ENCODE measurements around the gene SERP2. TPM values are rescaled to one million over a fixed set of nuclear protein-coding genes. Genes with fewer than 3 reads are reported as not detected.

Gene SERP2
- total RNA-seq, 1 donor = 0.31 TPM

- Histone ChIP-seq H3K4me3 (ENCODE audit: low read length) (no peak overlapping the region), H3K27me3 (ENCODE audit: insufficient read depth, low read length) (peaks cover 11% of the 10 kb centered on the region), H3K9me3 (ENCODE audit: low read depth, low read length) (no peaks in the 10 kb centered on the region), H3K4me1 (ENCODE audit: insufficient read depth, low read length) (no peaks in the 10 kb centered on the region)
Observed at GRCh38 chr13:44368599-44369368, 4.8 kb upstream of the SERP2 start.

- Histone ChIP-seq H3K4me3 (ENCODE audit: low read length) (no peak overlapping the region), H3K9me3 (ENCODE audit: low read depth, low read length) (no peaks in the 10 kb centered on the region), H3K27me3 (ENCODE audit: insufficient read depth, low read length) (peaks cover 20% of the 10 kb centered on the region), H3K4me1 (ENCODE audit: insufficient read depth, low read length) (no peaks in the 10 kb centered on the region)
Observed at GRCh38 chr13:44371421-44371820, 2.2 kb upstream of the SERP2 start.

DNA sequence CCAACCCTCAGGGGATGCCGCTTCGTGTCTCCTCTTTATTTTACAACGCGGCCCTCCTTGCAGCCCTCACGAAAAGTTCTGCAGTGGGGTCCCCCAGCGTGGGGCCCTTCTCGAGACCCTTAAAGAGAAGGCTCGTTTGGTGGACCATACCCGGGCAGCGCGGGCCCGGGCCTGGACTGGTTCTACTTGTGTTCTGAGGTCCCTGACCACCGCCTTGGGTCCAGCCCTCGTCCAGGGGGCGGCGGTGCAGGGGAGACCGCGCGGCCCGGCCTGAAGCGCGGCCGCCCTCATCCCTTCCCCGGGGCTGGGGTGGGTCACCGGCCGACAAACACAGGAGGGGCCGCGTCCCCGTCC is 400 bp upstream of the SERP2 start:
- Histone ChIP-seq H3K4me1 (ENCODE audit: insufficient read depth, low read length) (no peaks in the 10 kb centered on the region), H3K27me3 (ENCODE audit: insufficient read depth, low read length) (peaks cover 20% of the 10 kb centered on the region), H3K9me3 (ENCODE audit: low read depth, low read length) (no peaks in the 10 kb centered on the region), H3K4me3 (ENCODE audit: low read length) (no peak overlapping the region)

DNA sequence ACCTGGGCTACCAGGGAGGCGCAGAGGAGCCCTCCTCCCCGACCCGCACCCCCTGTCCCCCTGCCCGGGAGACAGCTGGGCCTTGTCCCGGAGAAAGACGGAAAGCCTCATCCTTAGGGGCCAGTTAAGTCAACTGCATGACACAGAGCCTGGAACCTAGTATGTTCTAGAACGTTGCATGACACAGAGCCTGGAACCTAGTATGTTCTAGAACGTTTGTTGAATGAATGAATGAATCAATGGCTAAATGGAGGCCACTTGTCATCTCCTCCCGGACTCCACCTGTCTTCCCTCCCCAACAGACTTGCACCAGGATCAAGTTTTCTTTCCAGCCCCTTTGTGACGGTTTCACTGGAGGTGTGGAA is 706 bp downstream of the SERP2 start:
- Histone ChIP-seq H3K27me3 (ENCODE audit: insufficient read depth, low read length) (peaks cover 20% of the 10 kb centered on the region), H3K4me1 (ENCODE audit: insufficient read depth, low read length) (no peaks in the 10 kb centered on the region)

DNA sequence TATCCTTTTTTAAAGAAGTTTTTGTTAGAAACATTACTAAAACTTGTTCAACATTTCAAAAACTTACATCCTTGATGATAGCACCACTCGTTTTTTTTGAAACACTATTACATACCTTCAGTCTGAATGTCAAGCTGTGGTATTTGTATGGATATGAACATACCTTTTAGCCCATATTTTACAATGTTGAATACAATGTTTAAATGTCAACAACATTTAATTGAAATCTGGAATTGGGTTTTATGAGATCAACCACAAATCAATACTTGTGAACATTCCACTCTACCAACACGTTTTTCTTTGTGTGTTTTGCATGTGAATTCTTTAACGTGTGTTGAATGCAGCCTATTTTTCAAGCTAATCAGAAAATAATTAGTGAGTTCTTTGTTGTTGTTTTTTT is 4.7 kb downstream of the SERP2 start:
- Histone ChIP-seq H3K4me1 (ENCODE audit: insufficient read depth, low read length) (no peaks in the 10 kb centered on the region), H3K4me3 (ENCODE audit: low read length) (no peak overlapping the region), H3K27me3 (ENCODE audit: insufficient read depth, low read length) (peaks cover 11% of the 10 kb centered on the region), H3K9me3 (ENCODE audit: low read depth, low read length) (no peaks in the 10 kb centered on the region)

More for the DNA sequence above, 706 bp downstream of the SERP2 start:
- H3K4me3 ChIP-seq (ENCODE audit: low read length) = no peak overlapping the region
- no peaks in the 10 kb centered on the region for H3K9me3 ChIP-seq (ENCODE audit: low read depth, low read length)

- no peaks in the 10 kb centered on the region for H3K9me3 ChIP-seq (ENCODE audit: low read depth, low read length)
- H3K27me3 ChIP-seq (ENCODE audit: insufficient read depth, low read length) = peaks cover 1% of the 10 kb centered on the region
- H3K4me3 ChIP-seq (ENCODE audit: low read length) = no peak overlapping the region
- H3K4me1 ChIP-seq (ENCODE audit: insufficient read depth, low read length) = no peaks in the 10 kb centered on the region
Observed at GRCh38 chr13:44379885-44380284, 6.3 kb downstream of the SERP2 start.

DNA sequence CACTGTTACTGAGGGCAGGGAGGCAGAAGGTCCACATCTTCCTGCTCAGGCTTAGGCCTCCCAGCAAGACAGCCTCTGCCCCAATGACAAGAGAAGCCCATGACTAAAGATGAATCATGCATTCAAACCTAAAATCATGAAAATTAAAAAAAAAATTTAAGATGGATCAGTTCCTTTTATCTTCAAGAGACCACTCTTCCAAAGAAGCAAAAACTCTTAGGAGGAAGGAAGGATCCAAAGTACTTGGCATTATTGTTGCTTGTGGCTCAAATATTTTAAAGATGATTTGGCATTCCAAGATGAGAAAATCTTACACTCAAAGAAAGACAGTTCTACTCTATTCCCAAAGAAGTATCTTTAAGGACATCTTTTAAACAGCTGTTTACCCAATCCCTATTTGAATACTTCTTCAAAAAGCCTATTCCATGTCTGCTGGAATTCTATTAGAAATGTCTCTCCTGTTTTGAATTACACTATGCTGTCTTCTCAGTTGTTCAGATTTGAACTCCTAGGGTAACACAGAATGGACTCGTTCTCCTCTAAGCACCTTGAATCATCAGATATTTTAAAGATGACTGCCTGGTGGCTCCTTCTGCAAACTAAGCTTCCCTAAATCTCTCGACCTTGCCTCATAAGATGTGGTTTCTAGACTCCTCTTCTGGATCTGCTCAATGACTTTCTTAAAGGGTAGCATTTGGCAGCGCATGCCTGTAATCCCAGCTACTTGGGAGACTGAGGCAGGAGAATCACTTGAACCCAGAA is 7.0 kb downstream of the SERP2 start:
- Histone ChIP-seq H3K4me1 (ENCODE audit: insufficient read depth, low read length) (no peaks in the 10 kb centered on the region), H3K4me3 (ENCODE audit: low read length) (no peak overlapping the region), H3K9me3 (ENCODE audit: low read depth, low read length) (no peaks in the 10 kb centered on the region), H3K27me3 (ENCODE audit: insufficient read depth, low read length) (no peaks in the 10 kb centered on the region)

GRCh38 chr13:44382635-44383145 is 9.1 kb downstream of the SERP2 start:
- H3K9me3 ChIP-seq (ENCODE audit: low read depth, low read length) = no peaks in the 10 kb centered on the region
- no peaks in the 10 kb centered on the region for H3K27me3 ChIP-seq (ENCODE audit: insufficient read depth, low read length)
- H3K4me1 ChIP-seq (ENCODE audit: insufficient read depth, low read length) = no peaks in the 10 kb centered on the region
- H3K4me3 ChIP-seq (ENCODE audit: low read length) = no peak overlapping the region

DNA sequence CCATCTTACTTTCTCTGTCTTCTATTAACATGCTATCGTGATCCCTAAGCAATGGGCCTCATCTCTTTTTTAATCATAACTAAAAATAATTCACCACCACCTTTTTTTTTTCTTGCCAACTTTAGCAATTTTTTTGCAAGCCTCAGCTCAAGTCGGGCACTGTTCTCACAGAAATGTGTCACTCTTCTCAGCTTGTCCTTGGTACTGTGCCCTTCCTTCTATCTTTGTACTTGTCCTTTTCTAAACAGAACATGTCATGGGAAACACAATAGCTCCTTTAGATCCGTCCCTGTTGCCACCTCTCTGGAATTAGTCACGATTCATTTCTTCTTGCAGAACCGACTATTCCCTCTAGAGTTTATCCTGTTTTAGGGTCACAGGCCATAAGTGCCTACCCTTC is 10.3 kb downstream of the SERP2 start:
- Histone ChIP-seq H3K4me3 (ENCODE audit: low read length) (no peak overlapping the region), H3K9me3 (ENCODE audit: low read depth, low read length) (no peaks in the 10 kb centered on the region), H3K4me1 (ENCODE audit: insufficient read depth, low read length) (no peaks in the 10 kb centered on the region), H3K27me3 (ENCODE audit: insufficient read depth, low read length) (no peaks in the 10 kb centered on the region)

DNA sequence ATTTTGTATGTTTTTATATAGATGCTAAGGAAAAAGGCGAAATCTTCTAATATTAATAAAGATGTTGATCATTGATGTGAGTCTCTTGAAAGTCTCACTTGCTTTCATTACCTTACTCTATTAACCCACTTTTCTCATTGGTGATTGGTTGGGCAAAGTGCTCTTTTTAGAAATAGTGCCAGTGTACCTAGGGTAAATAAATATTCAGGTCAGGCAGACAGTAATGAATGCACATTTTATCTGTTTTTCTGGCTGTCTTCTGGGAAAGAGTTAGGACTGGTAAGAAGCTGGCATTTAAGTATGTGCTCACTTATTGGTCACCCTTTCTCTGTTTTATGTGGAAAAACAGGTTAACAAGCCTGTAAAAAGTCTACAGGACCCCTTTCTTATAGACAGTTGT is 11.2 kb downstream of the SERP2 start:
- H3K4me3 ChIP-seq (ENCODE audit: low read length) = no peak overlapping the region
- H3K4me1 ChIP-seq (ENCODE audit: insufficient read depth, low read length) = no peaks in the 10 kb centered on the region
- no peaks in the 10 kb centered on the region for H3K27me3 ChIP-seq (ENCODE audit: insufficient read depth, low read length)
- H3K9me3 ChIP-seq (ENCODE audit: low read depth, low read length) = no peaks in the 10 kb centered on the region

GRCh38 chr13:44385401-44385800 is 11.8 kb downstream of the SERP2 start:
- no peaks in the 10 kb centered on the region for H3K27me3 ChIP-seq (ENCODE audit: insufficient read depth, low read length)
- H3K4me3 ChIP-seq (ENCODE audit: low read length) = no peak overlapping the region
- H3K9me3 ChIP-seq (ENCODE audit: low read depth, low read length) = no peaks in the 10 kb centered on the region
- H3K4me1 ChIP-seq (ENCODE audit: insufficient read depth, low read length) = no peaks in the 10 kb centered on the region

DNA sequence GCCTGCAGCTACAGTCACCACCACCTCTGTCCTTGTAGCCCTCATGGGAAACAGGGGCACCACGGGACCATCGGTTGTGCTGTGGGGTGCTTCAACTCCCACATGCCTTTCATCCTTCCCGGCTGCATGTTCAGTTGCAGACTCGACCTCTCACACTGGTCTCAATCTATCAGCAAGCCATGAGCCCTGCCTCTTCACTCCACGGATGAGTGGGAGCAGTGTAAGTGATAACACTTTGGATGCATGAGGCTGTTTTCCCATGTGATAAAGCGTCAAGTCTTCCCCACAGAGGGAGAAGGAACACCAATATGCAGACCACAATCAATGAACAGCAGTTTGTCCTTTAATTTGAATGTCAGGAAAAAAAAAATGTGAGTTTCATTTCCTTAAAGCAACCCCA is 12.2 kb downstream of the SERP2 start:
- Histone ChIP-seq H3K4me1 (ENCODE audit: insufficient read depth, low read length) (no peaks in the 10 kb centered on the region), H3K27me3 (ENCODE audit: insufficient read depth, low read length) (no peaks in the 10 kb centered on the region), H3K9me3 (ENCODE audit: low read depth, low read length) (no peaks in the 10 kb centered on the region), H3K4me3 (ENCODE audit: low read length) (no peak overlapping the region)

GRCh38 chr13:44386913-44387556 is 13.4 kb downstream of the SERP2 start:
- Histone ChIP-seq H3K4me3 (ENCODE audit: low read length) (no peak overlapping the region), H3K27me3 (ENCODE audit: insufficient read depth, low read length) (no peaks in the 10 kb centered on the region), H3K9me3 (ENCODE audit: low read depth, low read length) (no peaks in the 10 kb centered on the region), H3K4me1 (ENCODE audit: insufficient read depth, low read length) (no peaks in the 10 kb centered on the region)

GRCh38 chr13:44388427-44389059 is 14.9 kb downstream of the SERP2 start:
- H3K9me3 ChIP-seq (ENCODE audit: low read depth, low read length) = no peaks in the 10 kb centered on the region
- no peaks in the 10 kb centered on the region for H3K27me3 ChIP-seq (ENCODE audit: insufficient read depth, low read length)
- H3K4me3 ChIP-seq (ENCODE audit: low read length) = no peak overlapping the region
- H3K4me1 ChIP-seq (ENCODE audit: insufficient read depth, low read length) = no peaks in the 10 kb centered on the region

GRCh38 chr13:44389060-44389666 is 15.5 kb downstream of the SERP2 start:
- H3K9me3 ChIP-seq (ENCODE audit: low read depth, low read length) = no peaks in the 10 kb centered on the region
- H3K4me3 ChIP-seq (ENCODE audit: low read length) = no peak overlapping the region
- no peaks in the 10 kb centered on the region for H3K27me3 ChIP-seq (ENCODE audit: insufficient read depth, low read length)
- H3K4me1 ChIP-seq (ENCODE audit: insufficient read depth, low read length) = no peaks in the 10 kb centered on the region
